CD4-positive, alpha-beta T cell treated with Interleukin-12 subunit alpha and Interleukin-12 subunit beta, for 1 hour (primary cell): ENCODE data around the gene SRPX2.

Experiments used
- DNase-seq: peaks from one replicate; pipeline ENCODE4 v3.0.0-alpha.2; 2020

SRPX2 gene

GRCh38 chrX:100643956-100644860 is at the start of gene SRPX2:
SRPX2 (plus strand) TSS chrX:100644199; CDS start chrX:100646323, 2,124 bp downstream.
- peak; percentile 0 for DNase-seq

GRCh38 chrX:100596601-100597000 is 47.4 kb upstream of the SRPX2 start:
- no peak for DNase-seq

- no peak for DNase-seq
These were observed 44.5 kb upstream of the SRPX2 start for GRCh38 chrX:100599456-100599855.

GRCh38 chrX:100600340-100600739 is 43.7 kb upstream of the SRPX2 start:
- DNase-seq = no peak

- no peak for DNase-seq
These were observed 43.2 kb upstream of the SRPX2 start for GRCh38 chrX:100600758-100601157.

GRCh38 chrX:100606753-100607152 is 37.2 kb upstream of the SRPX2 start:
- no peak for DNase-seq

GRCh38 chrX:100609591-100609990 is 34.4 kb upstream of the SRPX2 start:
- no peak for DNase-seq

GRCh38 chrX:100611951-100612350 is 32.0 kb upstream of the SRPX2 start:
- DNase-seq = no peak

GRCh38 chrX:100615005-100615404 is 29.0 kb upstream of the SRPX2 start:
- peak; percentile 4 for DNase-seq

GRCh38 chrX:100623001-100623400 is 21.0 kb upstream of the SRPX2 start:
- DNase-seq = no peak

- DNase-seq = peak; percentile 2
These were observed 18.0 kb upstream of the SRPX2 start for GRCh38 chrX:100625985-100626491.

- DNase-seq = no peak
These were observed 9.0 kb upstream of the SRPX2 start for GRCh38 chrX:100635040-100635439.

- no peak for DNase-seq
These were observed 8.0 kb upstream of the SRPX2 start for GRCh38 chrX:100635989-100636320.

GRCh38 chrX:100636321-100636991 is 7.5 kb upstream of the SRPX2 start, which contains the start of gene TSPAN6:
TSPAN6 (minus strand) TSS chrX:100636806; CDS start chrX:100636694, 112 bp downstream.
- DNase-seq = peak; percentile 78

- DNase-seq = no peak
These were observed 1.7 kb upstream of the SRPX2 start for GRCh38 chrX:100642290-100642689.

GRCh38 chrX:100643212-100643611 is 787 bp upstream of the SRPX2 start:
- no peak for DNase-seq

- DNase-seq = no peak
These were observed 1.1 kb downstream of the SRPX2 start for GRCh38 chrX:100645106-100645505.

- no peak for DNase-seq
These were observed 3.1 kb downstream of the SRPX2 start for GRCh38 chrX:100647095-100647494.

GRCh38 chrX:100647739-100648138 is 3.7 kb downstream of the SRPX2 start:
- DNase-seq = no peak

- DNase-seq = no peak
These were observed 4.7 kb downstream of the SRPX2 start for GRCh38 chrX:100648458-100649417.

- DNase-seq = no peak
These were observed 5.8 kb downstream of the SRPX2 start for GRCh38 chrX:100649550-100650356.

- DNase-seq = no peak
These were observed 6.8 kb downstream of the SRPX2 start for GRCh38 chrX:100650841-100651240.
